SK-N-SH treated with all-trans-retinoic acid at 6 μM for 48 hours (cell line): ENCODE data around the gene NRN1.

Experiments
- ATAC-seq: fragments of 200-7000 bp; cut with Tn5 transposase; 3 replicates; pipeline ENCODE4 v1.9.1; 2020; ENCODE audit warnings: mild to moderate bottlenecking, moderate library complexity
- ARNTL ChIP-seq: fragments of 450-650 bp; formaldehyde crosslinking; IDR thresholded peaks from 2 replicates; pipeline ENCODE4 v1.5.0; 2020; ENCODE audit warnings: low read depth, mild to moderate bottlenecking, moderate library complexity, borderline replicate concordance
- CSDC2 ChIP-seq: fragments of 250-450 bp; sonication (Bioruptor Pico); IDR thresholded peaks from 2 replicates; pipeline ENCODE4 v1.5.0; 2020; ENCODE audit warnings: mild to moderate bottlenecking, moderate library complexity
- CSRNP3 ChIP-seq: fragments of 250-450 bp; sonication (Bioruptor Pico); IDR thresholded peaks from 2 replicates; pipeline ENCODE4 v1.5.1; 2021; ENCODE audit warnings: mild to moderate bottlenecking, moderate library complexity
- ESRRG ChIP-seq: fragments of 250-450 bp; sonication (Bioruptor Pico); IDR thresholded peaks from 2 replicates; pipeline ENCODE4 v1.6.1; 2021; ENCODE audit warnings: mild to moderate bottlenecking
- GLIS3 ChIP-seq: fragments of 250-450 bp; sonication (Bioruptor Pico); IDR thresholded peaks from 2 replicates; pipeline ENCODE4 v1.5.0; 2020; ENCODE audit warnings: mild to moderate bottlenecking, moderate library complexity
- ISL1 ChIP-seq: fragments of 250-450 bp; sonication (Bioruptor Pico); IDR thresholded peaks from 2 replicates; pipeline ENCODE4 v2.1.2; 2022; ENCODE audit warnings: mild to moderate bottlenecking, moderate library complexity
- PATZ1 ChIP-seq: fragments of 250-450 bp; sonication (Bioruptor Pico); IDR thresholded peaks from 2 replicates; pipeline ENCODE4 v1.8.0; 2020; ENCODE audit warnings: mild to moderate bottlenecking, moderate library complexity, borderline replicate concordance
- POU6F1 ChIP-seq: fragments of 250-450 bp; sonication (Bioruptor Pico); IDR thresholded peaks from 2 replicates; pipeline ENCODE4 v1.8.0; 2021; ENCODE audit warnings: low read depth, mild to moderate bottlenecking, moderate library complexity, borderline replicate concordance
- PPARA ChIP-seq: fragments of 250-450 bp; sonication (Bioruptor Pico); IDR thresholded peaks from 2 replicates; pipeline ENCODE4 v1.5.0; 2020; ENCODE audit warnings: mild to moderate bottlenecking, borderline replicate concordance
- RARB ChIP-seq: fragments of 250-450 bp; sonication (Bioruptor Pico); IDR thresholded peaks from 2 replicates; pipeline ENCODE4 v1.8.0; 2021; ENCODE audit warnings: mild to moderate bottlenecking, moderate library complexity
- SNAI2 ChIP-seq: fragments of 250-450 bp; sonication (Bioruptor Pico); IDR thresholded peaks from 2 replicates; pipeline ENCODE4 v1.5.0; 2020; ENCODE audit warnings: mild to moderate bottlenecking, moderate library complexity
- TCF4 ChIP-seq: fragments of 250-450 bp; sonication (Bioruptor Pico); IDR thresholded peaks from 2 replicates; pipeline ENCODE4 v1.8.0; 2021; ENCODE audit warnings: mild to moderate bottlenecking, moderate library complexity, borderline replicate concordance
- TOX ChIP-seq: fragments of 250-450 bp; sonication (Bioruptor Pico); IDR thresholded peaks from 2 replicates; pipeline ENCODE4 v1.8.0; 2021; ENCODE audit warnings: mild to moderate bottlenecking, moderate library complexity, borderline replicate concordance
- TSHZ2 ChIP-seq: fragments of 250-450 bp; sonication (Bioruptor Pico); IDR thresholded peaks from 2 replicates; pipeline ENCODE4 v1.5.0; 2020; ENCODE audit warnings: mild to moderate bottlenecking, moderate library complexity
- ZC3H10 ChIP-seq: fragments of 250-450 bp; sonication (Bioruptor Pico); IDR thresholded peaks from 2 replicates; pipeline ENCODE4 v1.5.1; 2021; ENCODE audit warnings: mild to moderate bottlenecking, moderate library complexity
- ZFP3 ChIP-seq: fragments of 250-450 bp; sonication (Bioruptor Pico); IDR thresholded peaks from 2 replicates; pipeline ENCODE4 v1.5.0; 2020; ENCODE audit warnings: mild to moderate bottlenecking, moderate library complexity
- ZFP30 ChIP-seq: fragments of 450-650 bp; formaldehyde crosslinking; IDR thresholded peaks from 2 replicates; pipeline ENCODE4 v1.5.0; 2022; ENCODE audit warnings: mild to moderate bottlenecking, moderate library complexity
- ZNF565 ChIP-seq: fragments of 450-650 bp; formaldehyde crosslinking; conservative IDR thresholded peaks from 2 replicates; pipeline ENCODE4 v1.5.0; 2020; ENCODE audit warnings: low read depth, mild to moderate bottlenecking, moderate library complexity
- ZNF70 ChIP-seq: fragments of 450-650 bp; formaldehyde crosslinking; IDR thresholded peaks from 2 replicates; pipeline ENCODE4 v1.5.0; 2020; ENCODE audit warnings: mild to moderate bottlenecking, moderate library complexity

The NRN1 gene

GRCh38 chr6:6002005-6002847 is 4.5 kb downstream of the NRN1 start:
- TF ChIP-seq TOX (CRISPR knock-in tag) (no peak), ZNF565 (CRISPR knock-in tag) (no peak), ARNTL (CRISPR knock-in tag) (no peak), ZNF70 (CRISPR knock-in tag) (no peak), ISL1 (no peak)
- no peak for ATAC-seq

GRCh38 chr6:6001443-6001842 is 5.3 kb downstream of the NRN1 start:
- no peak for ATAC-seq
- TF ChIP-seq RARB (CRISPR knock-in tag) (no peak), ZC3H10 (CRISPR knock-in tag) (no peak)
- TF ChIP-seq, all 23 proteins: peak for 0

- ATAC-seq = no peak
- no peak for TF ChIP-seq TCF4 (CRISPR knock-in tag)
- no peak for TF ChIP-seq ZFP3 (CRISPR knock-in tag)
- TF ChIP-seq CSRNP3 (CRISPR knock-in tag) = no peak
- no peak for TF ChIP-seq GLIS3 (CRISPR knock-in tag)
- no peak for TF ChIP-seq ESRRG (CRISPR knock-in tag)
- no peak for TF ChIP-seq RARB (CRISPR knock-in tag)
- no peak for TF ChIP-seq POU6F1 (CRISPR knock-in tag)
- no peak for TF ChIP-seq PPARA (CRISPR knock-in tag)
- TF ChIP-seq ARNTL (CRISPR knock-in tag) = no peak
- TF ChIP-seq ZNF565 (CRISPR knock-in tag) = no peak
- no peak for TF ChIP-seq PATZ1 (CRISPR knock-in tag)
- TF ChIP-seq TOX (CRISPR knock-in tag) = no peak
- TF ChIP-seq ZNF70 (CRISPR knock-in tag) = no peak
- TF ChIP-seq SNAI2 = no peak
- TF ChIP-seq TSHZ2 (CRISPR knock-in tag) = no peak
- TF ChIP-seq ZFP30 = no peak
- no peak for TF ChIP-seq CSDC2 (CRISPR knock-in tag)
- TF ChIP-seq, all 23 proteins: peak for 0
Observed at GRCh38 chr6:5999688-6000608, 6.8 kb downstream of the NRN1 start.
